Skeletal muscle tissue (tissue), 4 donors: ENCODE data around the gene GHRHR. TPM values are rescaled to one million over a fixed set of nuclear protein-coding genes. Genes with fewer than 3 reads are reported as not detected.

Experiments used
- H3K27ac ChIP-seq: one replicate; pipeline ENCODE4 v1.7.0; 2013; ENCODE audit warnings: mild to moderate bottlenecking, low read depth, low read length, inconsistent platforms
- H3K27me3 ChIP-seq, 3 donors: one replicate each; pipeline ENCODE4 v1.7.0; 2013; ENCODE audit warnings: low read length in 3 of 3; ENCODE audit not compliant: control insufficient read depth in 3 of 3, insufficient read depth in 3 of 3
- H3K36me3 ChIP-seq, 3 donors: one replicate each; pipeline ENCODE4 v1.7.0; 2013; ENCODE audit warnings: low read length in 3 of 3; ENCODE audit not compliant: control insufficient read depth in 3 of 3, insufficient read depth in 3 of 3
- H3K4me1 ChIP-seq, 3 donors: one replicate each; pipeline ENCODE4 v1.7.0; 2013; ENCODE audit warnings: low read length in 3 of 3, mild to moderate bottlenecking in 3 of 3; ENCODE audit not compliant: control insufficient read depth in 3 of 3, insufficient read depth in 3 of 3
- H3K4me3 ChIP-seq, 3 donors: one replicate each; pipeline ENCODE4 v1.7.0; 2013; ENCODE audit warnings: low read length in 3 of 3
- H3K9ac ChIP-seq, 3 donors: one replicate each; pipeline ENCODE4 v1.7.0; 2013; ENCODE audit warnings: low read length in 3 of 3, mild to moderate bottlenecking in 3 of 3, moderate library complexity in 2 of 3, low read depth in 1 of 3
- H3K9me3 ChIP-seq, 3 donors: one replicate each; pipeline ENCODE4 v1.7.0; 2013; ENCODE audit warnings: low read length in 3 of 3; ENCODE audit not compliant: control insufficient read depth in 3 of 3
- total RNA-seq: library from RNA; depleted of rRNA; stranded (reverse); fragments of >200 nt; gene quantifications from one replicate; pipeline ENCODE4 v1.2.3, GENCODE V29; 2014
- donor health status: Osteomylitis.

GHRHR gene
- total RNA-seq, 1 donor from 2014 or later, result not detected

DNA sequence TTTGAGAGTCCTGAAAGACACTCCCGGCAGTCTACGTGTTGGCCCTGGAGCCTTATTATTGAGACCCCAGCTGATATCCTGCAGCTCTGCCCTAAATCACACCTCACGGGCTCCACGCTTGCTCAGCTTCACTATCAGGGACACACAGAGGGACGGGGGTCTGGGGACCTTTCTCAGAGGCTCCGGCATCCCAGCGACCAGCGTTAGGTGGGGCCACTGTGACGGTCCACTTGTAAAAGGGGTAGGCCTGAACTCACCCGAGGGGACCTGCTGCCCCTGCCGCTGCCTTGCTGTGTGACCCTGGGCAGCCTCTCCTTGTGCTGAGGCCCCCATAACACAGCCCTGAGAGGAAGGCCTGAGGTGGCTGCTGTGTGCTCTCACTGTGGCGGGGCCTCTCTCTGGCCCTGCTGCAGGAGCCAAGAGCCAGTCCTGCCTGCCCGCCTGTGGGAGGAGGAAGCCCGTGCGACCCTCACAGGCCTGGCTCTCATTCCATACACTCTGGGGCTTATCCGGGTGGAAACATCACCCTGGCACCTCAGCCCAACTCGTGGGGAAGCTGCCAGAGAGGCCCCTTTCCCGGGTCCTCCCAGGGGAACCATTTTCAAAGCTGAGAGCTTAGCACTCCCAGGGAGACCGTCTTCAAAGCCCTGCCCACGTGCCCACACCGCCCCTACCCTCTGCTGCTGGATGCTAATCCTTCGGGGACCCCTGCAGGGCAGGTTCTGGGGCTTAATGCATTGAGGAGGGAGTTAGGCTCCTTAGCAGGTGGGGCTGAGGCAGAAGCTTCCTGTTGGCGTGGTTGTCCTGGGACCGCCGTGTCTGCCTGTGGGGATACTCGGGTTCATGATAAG, 30.4 kb upstream of the GHRHR start:
- Histone ChIP-seq H3K9ac (no peak overlapping the region), H3K27me3 (peaks cover 0 to 1% (median 0%) of the 10 kb centered on the region in 3 donors)

DNA sequence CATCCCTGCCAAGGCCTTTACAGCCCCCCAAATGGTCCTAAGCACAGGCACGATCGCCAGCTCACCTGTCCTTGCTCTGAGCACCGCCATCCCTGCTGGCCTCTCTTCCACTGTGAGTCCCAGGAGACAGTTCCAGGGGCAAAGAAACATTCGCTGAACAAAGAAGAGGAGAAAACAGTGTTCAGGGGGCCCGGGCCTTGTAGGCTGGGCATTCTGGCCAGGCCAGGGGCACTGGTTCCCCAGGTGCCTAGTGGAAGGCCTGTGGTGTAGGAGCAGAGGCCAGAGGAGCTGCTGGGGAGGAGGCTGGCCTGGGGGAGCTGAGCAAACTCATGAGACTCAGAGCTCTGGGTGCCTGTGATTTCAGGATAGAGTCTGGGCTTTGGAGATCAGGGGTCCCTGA, 29.5 kb upstream of the GHRHR start:
- peaks cover 14 to 26% (median 15%) of the 10 kb centered on the region in 3 donors for H3K4me1 ChIP-seq
- H3K4me3 ChIP-seq, result no peak overlapping the region
- H3K27me3 ChIP-seq, result peaks cover 0 to 5% (median 0%) of the 10 kb centered on the region in 3 donors
- H3K36me3 ChIP-seq, result no peaks in the 10 kb centered on the region
- H3K9me3 ChIP-seq, result no peaks in the 10 kb centered on the region
- no peak overlapping the region for H3K9ac ChIP-seq
- no peak overlapping the region for H3K27ac ChIP-seq

More for the DNA sequence above, 30.4 kb upstream of the GHRHR start:
- peaks cover 14 to 25% (median 15%) of the 10 kb centered on the region in 3 donors for H3K4me1 ChIP-seq
- H3K9me3 ChIP-seq, result no peaks in the 10 kb centered on the region
- no peak overlapping the region for H3K27ac ChIP-seq
- H3K36me3 ChIP-seq, result no peaks in the 10 kb centered on the region
- H3K4me3 ChIP-seq, result no peak overlapping the region

DNA sequence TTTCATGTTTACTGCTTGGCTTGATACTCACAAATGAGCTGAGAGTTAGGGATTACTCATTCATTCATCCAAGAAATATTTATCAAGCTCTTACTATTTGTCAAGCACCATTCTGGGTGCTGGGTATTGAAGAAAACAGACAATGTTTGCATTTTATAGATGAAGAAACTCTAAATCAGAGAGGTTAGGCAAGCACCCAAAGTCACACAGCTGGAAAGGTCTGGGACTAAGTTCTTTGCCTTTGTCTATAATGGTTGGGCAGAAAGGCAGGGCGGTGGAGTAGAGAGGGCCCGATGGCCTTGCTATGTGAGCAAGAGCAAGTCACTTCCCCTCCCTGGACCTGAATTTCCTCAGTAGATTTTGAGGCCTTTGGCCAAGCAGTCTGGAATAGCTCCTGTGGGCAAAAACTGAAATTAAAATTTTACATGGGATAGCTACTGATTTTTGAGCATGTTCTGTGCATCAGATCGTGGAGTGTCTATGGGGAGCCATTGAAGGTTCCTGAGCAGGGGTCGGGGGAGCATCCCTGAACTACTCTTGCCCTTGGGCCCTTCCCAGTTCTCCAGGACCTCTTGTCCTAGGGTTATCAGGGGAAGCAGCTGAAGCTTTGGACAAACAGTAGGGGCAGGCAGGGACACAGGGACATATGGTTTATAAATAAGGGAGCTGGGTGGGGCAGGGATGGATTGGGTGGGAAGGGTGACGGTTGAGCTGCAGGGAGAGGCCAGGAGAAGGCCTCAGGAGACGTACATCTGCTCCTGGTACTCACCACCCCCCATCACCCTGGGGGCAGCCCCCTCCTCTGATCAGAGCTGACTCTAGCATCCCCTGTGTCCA, 28.8 kb upstream of the GHRHR start:
- Histone ChIP-seq H3K36me3 (no peaks in the 10 kb centered on the region), H3K9me3 (no peaks in the 10 kb centered on the region), H3K4me3 (no peak overlapping the region), H3K27ac (no peak overlapping the region), H3K9ac (no peak overlapping the region), H3K27me3 (peaks cover 0 to 5% (median 0%) of the 10 kb centered on the region in 3 donors), H3K4me1 (peaks cover 14 to 26% (median 15%) of the 10 kb centered on the region in 3 donors)

DNA sequence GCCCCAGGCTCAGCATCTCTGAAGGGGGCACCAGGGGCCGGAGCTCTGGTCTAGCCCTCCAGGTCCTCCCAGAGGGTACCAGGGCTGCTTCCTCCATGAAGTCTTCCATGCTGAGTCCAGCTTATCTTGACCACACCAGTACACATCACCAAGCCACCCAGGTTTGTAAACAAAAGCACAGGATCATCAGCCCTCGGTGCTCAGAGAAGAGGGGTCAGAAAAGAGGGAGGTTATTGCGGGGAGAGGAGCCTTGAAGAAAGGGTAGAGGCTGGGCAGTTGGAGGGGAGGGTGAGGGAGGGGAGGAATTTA, 28.2 kb upstream of the GHRHR start:
- Histone ChIP-seq H3K27ac (no peak overlapping the region), H3K36me3 (no peaks in the 10 kb centered on the region), H3K4me1 (peaks cover 13 to 23% (median 15%) of the 10 kb centered on the region in 3 donors)

DNA sequence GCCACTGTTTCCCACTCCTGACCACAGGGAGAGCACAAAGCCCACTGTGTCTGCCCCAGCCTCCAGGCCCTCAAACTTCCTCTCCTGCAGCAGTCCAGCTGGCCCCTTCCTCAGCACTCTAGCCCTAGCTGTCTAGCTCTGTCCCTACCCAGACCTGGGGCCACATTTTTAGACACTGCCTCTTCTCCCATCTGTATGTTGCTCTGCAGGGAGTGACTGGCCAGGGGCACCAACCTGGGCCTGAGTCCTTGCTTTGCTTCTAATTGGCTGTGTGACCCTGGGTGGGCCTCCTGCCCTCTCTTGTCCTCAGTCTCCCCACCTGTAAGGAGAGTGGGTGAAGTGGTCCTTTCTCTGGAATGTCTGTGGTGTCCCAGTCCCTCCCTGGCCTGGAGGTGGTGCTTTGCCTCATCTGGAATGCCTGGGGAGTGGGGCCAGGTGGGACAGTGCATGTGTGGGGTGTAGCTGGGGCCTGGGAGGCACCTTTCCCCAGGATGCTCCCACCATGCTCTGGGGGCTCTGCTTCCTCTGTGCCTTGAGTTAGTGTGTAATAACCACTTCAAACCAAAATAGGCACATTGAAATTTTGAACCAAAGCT, 27.0 kb upstream of the GHRHR start:
- Histone ChIP-seq H3K9ac (no peak overlapping the region), H3K4me3 (no peak overlapping the region), H3K36me3 (no peaks in the 10 kb centered on the region), H3K9me3 (no peaks in the 10 kb centered on the region), H3K27ac (no peak overlapping the region), H3K27me3 (peaks cover 0 to 8% (median 0%) of the 10 kb centered on the region in 3 donors), H3K4me1 (peaks cover 2 to 13% (median 4%) of the 10 kb centered on the region in 3 donors)

More for the DNA sequence above, 28.2 kb upstream of the GHRHR start:
- no peak overlapping the region for H3K9ac ChIP-seq
- H3K4me3 ChIP-seq, result no peak overlapping the region
- H3K9me3 ChIP-seq, result no peaks in the 10 kb centered on the region
- H3K27me3 ChIP-seq, result peaks cover 0 to 8% (median 0%) of the 10 kb centered on the region in 3 donors

DNA sequence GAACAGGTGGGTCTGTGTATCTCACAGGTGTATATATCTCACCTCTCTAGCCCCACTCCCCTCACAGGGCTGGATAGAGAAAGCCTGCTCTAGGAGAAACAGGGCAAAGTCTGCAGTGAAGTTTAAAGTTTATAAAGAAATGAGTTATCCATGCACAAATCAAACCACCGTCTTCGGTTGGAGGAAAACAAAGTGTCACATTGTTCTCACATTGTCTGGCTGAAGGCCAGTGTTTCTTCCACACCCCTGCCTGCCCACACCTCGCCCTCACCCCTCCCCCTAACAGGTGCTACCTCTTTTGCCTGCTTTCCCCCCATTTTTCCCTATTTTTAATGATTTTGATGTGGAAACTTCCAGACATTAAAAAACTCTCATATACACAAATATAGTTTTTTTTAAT, 26.3 kb upstream of the GHRHR start:
- Histone ChIP-seq H3K27ac (no peak overlapping the region), H3K36me3 (no peaks in the 10 kb centered on the region), H3K9me3 (no peaks in the 10 kb centered on the region), H3K9ac (no peak overlapping the region), H3K4me1 (peaks cover 0 to 9% (median 0%) of the 10 kb centered on the region in 3 donors), H3K4me3 (no peak overlapping the region), H3K27me3 (peaks cover 0 to 8% (median 0%) of the 10 kb centered on the region in 3 donors)

DNA sequence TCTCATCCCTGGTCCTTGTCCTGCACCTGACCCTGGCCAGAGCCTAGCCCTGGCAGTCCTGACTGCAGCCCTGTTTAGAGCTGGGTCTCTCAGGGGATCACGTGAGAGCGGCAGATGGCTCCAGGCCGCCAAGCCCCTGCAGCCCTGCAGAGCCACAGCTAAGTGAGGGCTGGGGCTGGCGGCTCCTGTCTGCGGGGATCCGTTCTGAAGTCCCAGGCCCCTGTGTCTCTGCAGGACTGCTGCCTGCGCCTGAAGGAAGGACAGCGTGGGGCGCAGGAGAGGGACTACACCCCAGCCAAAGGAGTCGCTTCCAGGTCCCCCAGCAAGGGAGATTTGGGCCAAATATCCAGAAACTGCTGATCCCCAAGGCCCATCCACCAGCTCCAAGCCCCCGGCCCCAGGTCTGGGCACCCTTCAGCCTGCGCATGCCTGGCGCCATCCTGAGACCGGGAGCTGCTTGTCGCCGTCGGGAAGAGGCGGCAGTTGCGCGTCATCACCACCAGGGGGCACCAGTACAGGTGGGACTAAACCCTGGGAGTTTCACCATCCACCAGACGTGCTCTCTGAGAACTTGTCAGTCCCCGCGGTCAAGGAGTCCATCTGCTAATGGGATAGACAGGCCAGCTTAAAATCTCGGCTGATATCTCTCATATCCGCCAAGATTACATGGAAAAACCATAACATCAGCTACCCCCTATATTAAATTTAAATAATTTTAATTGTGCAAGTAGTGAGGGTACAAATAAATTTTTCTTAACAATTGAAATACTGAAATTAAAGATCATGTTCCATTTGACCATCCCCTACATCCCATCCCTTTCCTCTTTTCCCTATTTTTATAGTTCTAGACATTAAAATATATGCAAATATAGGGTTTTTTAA, 25.1 kb upstream of the GHRHR start:
- H3K4me3 ChIP-seq, result peak overlapping the region in 1 of 3 donors; percentile 49
- no peak overlapping the region for H3K27ac ChIP-seq
- H3K9me3 ChIP-seq, result no peaks in the 10 kb centered on the region
- H3K4me1 ChIP-seq, result peaks cover 0 to 9% (median 0%) of the 10 kb centered on the region in 3 donors
- H3K27me3 ChIP-seq, result peaks cover 0 to 8% (median 0%) of the 10 kb centered on the region in 3 donors
- H3K36me3 ChIP-seq, result no peaks in the 10 kb centered on the region
- peak overlapping the region in 1 of 3 donors; percentile 25 for H3K9ac ChIP-seq

DNA sequence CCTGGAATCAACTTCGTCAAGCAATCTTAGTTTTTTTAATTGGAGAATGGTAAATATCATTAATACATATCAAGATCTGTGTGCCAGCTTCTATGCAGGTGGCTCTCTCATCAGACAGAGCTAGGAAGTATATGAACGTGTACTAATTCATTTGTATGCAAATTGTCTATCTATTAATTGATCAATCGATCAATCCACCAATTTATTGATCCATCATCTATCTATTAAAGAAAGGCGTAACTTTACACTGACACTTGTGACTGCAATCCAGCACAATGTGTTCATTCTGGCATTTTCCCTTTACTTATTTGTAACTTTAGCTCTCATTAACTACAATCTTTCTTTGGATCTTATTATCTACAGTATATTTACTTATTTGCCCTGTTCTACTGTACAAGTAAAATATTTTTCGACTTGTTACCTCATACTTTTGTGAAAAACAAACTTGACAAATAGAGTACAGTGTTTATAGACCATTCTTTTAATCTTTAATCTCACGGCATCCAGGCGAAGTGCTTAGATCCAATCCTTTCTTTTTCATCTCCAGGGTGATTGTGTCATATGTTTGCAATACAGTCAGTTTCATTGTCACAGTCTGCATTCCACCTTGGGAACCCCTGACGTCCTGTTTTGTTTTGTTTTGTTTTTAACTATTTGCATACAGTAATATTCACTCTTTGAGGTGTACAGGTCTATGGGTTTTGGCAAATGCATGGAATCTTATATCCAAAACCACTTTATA, 22.0 kb upstream of the GHRHR start:
- Histone ChIP-seq H3K9me3 (peaks cover 0 to 2% (median 0%) of the 10 kb centered on the region in 3 donors), H3K27ac (no peak overlapping the region), H3K4me1 (peaks cover 0 to 2% (median 0%) of the 10 kb centered on the region in 3 donors), H3K9ac (no peak overlapping the region), H3K36me3 (no peaks in the 10 kb centered on the region), H3K4me3 (no peak overlapping the region), H3K27me3 (peaks cover 0 to 8% (median 0%) of the 10 kb centered on the region in 3 donors)
